ENCODE measurements around the gene ANKS6. TPM values are rescaled to one million over a fixed set of nuclear protein-coding genes. Genes with fewer than 3 reads are reported as not detected.
A peak's percentile ranks its signal among the peaks of the same experiment; 100 is the strongest.

Gene ANKS6
- 16.6 and 21.1 TPM in 2 replicates for total RNA-seq
- long read RNA-seq, partial matches to known transcripts = 0 of 8 reads
- long read RNA-seq, other reads (novel, unspliced or antisense) = 8 of 8 reads

DNA sequence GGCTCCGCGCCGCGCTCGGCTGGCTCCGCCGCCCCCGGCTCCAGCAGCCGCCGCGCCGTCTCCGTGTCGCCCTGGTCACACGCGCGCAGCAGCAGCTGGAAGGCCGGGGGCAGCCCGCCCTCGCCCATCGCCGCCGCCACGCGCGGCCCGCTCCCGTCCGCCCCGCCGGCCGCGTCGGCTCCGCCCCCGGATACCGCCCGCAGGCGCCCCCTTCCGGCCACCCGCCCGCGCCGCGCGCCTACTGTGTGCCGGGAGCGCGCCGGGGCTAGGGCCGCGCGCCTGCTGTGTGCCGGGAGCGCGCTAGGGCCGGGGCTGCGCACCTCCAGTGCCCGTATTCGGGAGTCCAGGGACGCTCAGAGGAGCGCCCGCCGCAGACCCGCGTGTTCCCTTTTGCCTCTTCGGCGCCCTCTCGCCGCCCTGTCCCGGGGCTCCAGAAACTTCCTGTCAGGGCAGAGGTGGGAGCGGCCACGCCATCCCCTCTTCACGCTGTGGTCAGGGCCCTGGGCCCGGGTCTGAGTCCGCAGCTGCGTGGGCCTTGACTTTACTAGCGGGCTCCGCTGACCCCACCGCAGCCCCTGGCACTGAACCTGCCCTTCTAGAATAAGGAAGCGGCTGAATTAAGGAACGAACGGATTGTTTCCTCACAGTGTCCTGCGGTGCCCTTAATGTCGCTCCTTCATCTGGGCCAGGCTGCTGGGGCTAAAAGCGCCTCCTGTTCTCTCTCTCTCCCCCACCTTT, at the start of gene ANKS6:
TSS of gene ANKS6 (minus strand) at position 192 of the 738 bp plus-strand sequence. CDS start at position 128, 64 bp downstream.
- H3K27ac Mint-ChIP-seq (ENCODE audit: unreplicated experiment) = peak within 1 kb of the TSS; percentile 41
- H3K9me3 Mint-ChIP-seq (ENCODE audit: unreplicated experiment) = peaks cover 15% of the 10 kb centered on the region
- TF ChIP-seq, protein P1, sequence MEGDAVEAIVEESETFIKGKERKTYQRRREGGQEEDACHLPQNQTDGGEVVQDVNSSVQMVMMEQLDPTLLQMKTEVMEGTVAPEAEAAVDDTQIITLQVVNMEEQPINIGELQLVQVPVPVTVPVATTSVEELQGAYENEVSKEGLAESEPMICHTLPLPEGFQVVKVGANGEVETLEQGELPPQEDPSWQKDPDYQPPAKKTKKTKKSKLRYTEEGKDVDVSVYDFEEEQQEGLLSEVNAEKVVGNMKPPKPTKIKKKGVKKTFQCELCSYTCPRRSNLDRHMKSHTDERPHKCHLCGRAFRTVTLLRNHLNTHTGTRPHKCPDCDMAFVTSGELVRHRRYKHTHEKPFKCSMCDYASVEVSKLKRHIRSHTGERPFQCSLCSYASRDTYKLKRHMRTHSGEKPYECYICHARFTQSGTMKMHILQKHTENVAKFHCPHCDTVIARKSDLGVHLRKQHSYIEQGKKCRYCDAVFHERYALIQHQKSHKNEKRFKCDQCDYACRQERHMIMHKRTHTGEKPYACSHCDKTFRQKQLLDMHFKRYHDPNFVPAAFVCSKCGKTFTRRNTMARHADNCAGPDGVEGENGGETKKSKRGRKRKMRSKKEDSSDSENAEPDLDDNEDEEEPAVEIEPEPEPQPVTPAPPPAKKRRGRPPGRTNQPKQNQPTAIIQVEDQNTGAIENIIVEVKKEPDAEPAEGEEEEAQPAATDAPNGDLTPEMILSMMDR (IDR thresholded peaks at IDR 0.05) = peak; percentile 63
- peak; percentile 96 for DNase-seq (ENCODE audit: extremely low spot score, unreplicated experiment)
- no peaks in the 10 kb centered on the region for H3K27me3 Mint-ChIP-seq (ENCODE audit: unreplicated experiment)
- H3K4me3 Mint-ChIP-seq (ENCODE audit: unreplicated experiment) = peak within 1 kb of the TSS; percentile 75
- no peaks in the 10 kb centered on the region for H3K36me3 Mint-ChIP-seq (ENCODE audit: unreplicated experiment)
- H3K4me1 Mint-ChIP-seq (ENCODE audit: unreplicated experiment) = peaks cover 28% of the 10 kb centered on the region

DNA sequence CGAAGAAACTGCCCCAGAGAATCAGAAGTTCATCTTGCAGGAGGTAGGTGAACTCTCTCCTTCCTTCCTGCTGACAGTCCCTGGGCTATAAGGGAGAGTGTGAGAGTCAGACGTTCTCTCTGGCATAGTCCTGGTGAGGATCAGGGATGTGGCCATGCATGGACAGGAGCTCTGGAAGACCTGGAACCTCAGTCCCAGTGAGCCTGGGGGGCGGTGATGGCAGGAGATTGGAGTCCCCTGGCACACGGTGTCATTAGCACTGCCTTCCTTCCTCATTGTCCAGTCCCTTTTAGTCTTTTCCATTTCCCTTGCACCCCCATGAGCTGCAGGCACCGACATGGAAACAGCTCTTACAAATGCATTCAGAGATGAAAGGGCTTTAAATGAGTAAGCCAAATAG, 49.7 kb upstream of the ANKS6 start:
- Mint-ChIP-seq H3K4me1 (ENCODE audit: unreplicated experiment) (peaks cover 4% of the 10 kb centered on the region), H3K4me3 (ENCODE audit: unreplicated experiment) (no peak overlapping the region), H3K27ac (ENCODE audit: unreplicated experiment) (no peak overlapping the region), H3K27me3 (ENCODE audit: unreplicated experiment) (peaks cover 54% of the 10 kb centered on the region), H3K9me3 (ENCODE audit: unreplicated experiment) (no peaks in the 10 kb centered on the region), H3K36me3 (ENCODE audit: unreplicated experiment) (no peaks in the 10 kb centered on the region)
- DNase-seq (ENCODE audit: extremely low spot score, unreplicated experiment) = no peak
- TF ChIP-seq, protein P1 (IDR thresholded peaks at IDR 0.05) = no peak

DNA sequence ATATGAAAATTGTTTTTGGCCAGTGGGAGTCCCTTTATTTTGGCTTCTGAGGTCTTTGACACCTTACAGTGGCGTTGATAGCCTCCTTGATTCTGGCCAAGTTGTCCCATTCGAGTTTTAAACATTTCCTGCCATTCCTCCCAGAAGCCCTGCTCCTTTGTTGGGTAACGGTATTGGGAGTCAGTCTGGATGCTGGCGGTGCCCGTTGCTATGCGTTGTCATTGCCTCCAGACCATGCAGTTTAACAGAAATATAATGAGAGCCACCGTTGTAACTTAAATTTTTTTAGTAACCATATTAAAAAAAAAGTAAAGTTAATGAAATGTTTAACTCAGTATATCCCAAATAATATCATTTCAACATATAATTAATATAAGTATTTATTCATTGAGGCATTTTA, 46.2 kb upstream of the ANKS6 start:
- Mint-ChIP-seq H3K4me1 (ENCODE audit: unreplicated experiment) (no peaks in the 10 kb centered on the region), H3K36me3 (ENCODE audit: unreplicated experiment) (no peaks in the 10 kb centered on the region), H3K4me3 (ENCODE audit: unreplicated experiment) (no peak overlapping the region), H3K9me3 (ENCODE audit: unreplicated experiment) (no peaks in the 10 kb centered on the region), H3K27me3 (ENCODE audit: unreplicated experiment) (peaks cover 67% of the 10 kb centered on the region), H3K27ac (ENCODE audit: unreplicated experiment) (no peak overlapping the region)
- DNase-seq (ENCODE audit: extremely low spot score, unreplicated experiment) = no peak
- TF ChIP-seq, protein P1 (IDR thresholded peaks at IDR 0.05) = no peak

DNA sequence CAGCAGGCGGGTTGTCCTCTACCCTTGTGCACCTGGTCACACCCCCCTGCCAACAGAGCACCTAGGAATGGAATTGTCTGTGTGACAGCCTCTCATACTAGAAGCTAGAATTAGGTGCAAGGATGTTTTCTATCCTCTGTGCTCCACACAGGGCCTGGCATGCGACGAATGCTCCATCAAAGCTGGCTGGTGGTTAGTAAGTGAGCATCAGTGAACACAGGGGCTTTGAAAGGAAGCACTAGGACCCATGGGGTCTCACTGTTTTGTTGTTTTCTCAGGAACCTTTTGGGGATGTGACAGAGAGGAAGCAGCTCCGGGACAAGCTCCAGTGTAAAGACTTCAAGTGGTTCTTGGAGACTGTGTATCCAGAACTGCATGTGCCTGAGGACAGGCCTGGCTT, 43.4 kb upstream of the ANKS6 start:
- Mint-ChIP-seq H3K9me3 (ENCODE audit: unreplicated experiment) (no peaks in the 10 kb centered on the region), H3K4me3 (ENCODE audit: unreplicated experiment) (no peak overlapping the region), H3K27ac (ENCODE audit: unreplicated experiment) (no peak overlapping the region), H3K27me3 (ENCODE audit: unreplicated experiment) (peaks cover 77% of the 10 kb centered on the region), H3K4me1 (ENCODE audit: unreplicated experiment) (no peaks in the 10 kb centered on the region), H3K36me3 (ENCODE audit: unreplicated experiment) (no peaks in the 10 kb centered on the region)
- DNase-seq (ENCODE audit: extremely low spot score, unreplicated experiment) = no peak
- TF ChIP-seq, protein P1 (IDR thresholded peaks at IDR 0.05) = no peak

DNA sequence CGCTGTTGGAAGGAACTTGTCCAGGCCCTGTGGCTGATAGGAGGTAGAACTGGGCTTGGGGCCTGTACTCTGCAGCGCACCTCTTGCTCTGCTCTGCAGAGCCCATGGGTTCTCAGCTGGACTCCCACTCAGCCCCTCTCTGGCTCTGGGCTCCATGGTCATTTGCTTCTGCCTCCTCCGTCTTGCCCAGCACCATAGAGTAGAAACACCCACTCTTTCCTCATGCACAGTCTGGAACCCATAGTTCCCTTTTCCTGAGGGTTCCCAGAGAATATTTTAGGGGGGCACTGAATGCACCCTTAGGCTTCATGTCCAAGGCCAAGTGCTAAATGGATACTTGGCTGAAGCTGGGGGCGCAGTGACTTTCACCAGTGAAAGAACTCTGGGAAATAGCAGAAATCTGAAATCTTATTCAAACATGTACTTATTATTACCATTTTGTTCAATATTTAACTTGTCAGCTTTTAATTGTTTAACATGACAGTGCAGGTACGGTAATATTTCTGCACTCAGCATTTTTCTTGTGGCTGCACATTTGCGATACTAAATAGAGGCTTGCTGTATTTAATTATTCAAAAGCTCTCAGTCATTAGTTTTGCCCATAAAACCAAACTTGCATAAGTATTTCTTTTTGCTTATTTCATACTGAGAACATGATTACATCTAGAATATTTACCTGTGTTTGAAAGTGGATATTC, 42.7 kb upstream of the ANKS6 start:
- Mint-ChIP-seq H3K4me3 (ENCODE audit: unreplicated experiment) (no peak overlapping the region), H3K9me3 (ENCODE audit: unreplicated experiment) (no peaks in the 10 kb centered on the region), H3K4me1 (ENCODE audit: unreplicated experiment) (no peaks in the 10 kb centered on the region), H3K27ac (ENCODE audit: unreplicated experiment) (no peak overlapping the region), H3K27me3 (ENCODE audit: unreplicated experiment) (peaks cover 72% of the 10 kb centered on the region), H3K36me3 (ENCODE audit: unreplicated experiment) (no peaks in the 10 kb centered on the region)
- no peak for DNase-seq (ENCODE audit: extremely low spot score, unreplicated experiment)
- TF ChIP-seq, protein P1 (IDR thresholded peaks at IDR 0.05) = no peak
